ENCODE results near the gene STXBP5L. TPM values are rescaled to one million over a fixed set of nuclear protein-coding genes. Genes with fewer than 3 reads are reported as not detected.
A peak's percentile ranks its signal among the peaks of the same experiment; 100 is the strongest.

The STXBP5L gene
- total and polyA plus RNA-seq, 5 donors: 0.09 to 0.25 (median 0.14) TPM; not detected in 2

DNA sequence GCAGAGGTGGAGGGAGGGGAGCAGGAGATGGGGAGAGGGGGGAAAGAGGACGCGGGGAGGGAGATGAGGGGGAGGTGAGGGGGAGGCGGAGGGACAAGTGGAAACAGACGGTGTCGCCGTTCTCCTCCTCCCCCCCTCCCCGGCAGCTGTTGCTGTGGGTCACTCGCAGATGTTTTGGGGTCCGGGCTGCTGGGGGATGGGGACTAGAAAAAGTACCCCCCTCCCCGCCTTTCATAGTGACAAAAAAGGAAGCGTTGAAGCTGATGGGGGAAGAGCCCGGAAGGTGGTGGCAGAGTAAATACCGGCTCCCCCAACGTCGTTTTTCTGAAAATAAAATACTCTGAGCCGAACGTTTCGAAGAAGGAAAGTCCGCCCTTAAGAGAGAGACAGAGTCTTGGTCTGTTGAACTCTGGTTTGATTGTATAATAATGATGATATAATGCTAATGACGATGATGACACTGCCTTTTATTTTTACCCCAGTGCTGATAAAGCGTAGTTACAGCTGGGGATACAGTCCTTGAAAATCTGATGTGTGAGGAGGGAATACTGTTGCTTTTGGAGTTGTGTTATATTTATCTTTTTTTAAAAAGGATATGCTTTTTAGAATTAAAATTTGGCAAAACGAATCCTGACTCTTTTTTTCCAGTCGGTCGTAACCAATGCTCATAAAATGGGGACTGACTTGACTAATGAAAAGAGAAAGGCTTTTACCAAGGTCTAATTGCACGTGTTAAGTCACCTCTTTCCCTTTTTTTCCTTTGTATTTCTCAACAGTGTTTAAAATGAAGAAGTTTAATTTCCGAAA, 993 bp downstream of the STXBP5L start:
- Histone ChIP-seq H3K4me3 (ENCODE audit: low read length) (peak overlapping the region; percentile 31), H3K27me3 (ENCODE audit: control insufficient read depth, insufficient read depth) (peaks cover 6% of the 10 kb centered on the region), H3K9me3 (ENCODE audit: control insufficient read depth, low read length) (no peaks in the 10 kb centered on the region), H3K4me1 (ENCODE audit: control insufficient read depth, insufficient read depth, low read length) (no peaks in the 10 kb centered on the region), H3K27ac (ENCODE audit: low read length) (no peak overlapping the region)
- intact Hi-C loops (cut with DNase I): no loop called here
- DNase-seq (no peak), ATAC-seq (no peak)
- WGBS: 1% methylated on average over 26 of the region's 26 CpGs

GRCh38 chr3:120909602-120909878, 1.5 kb downstream of the STXBP5L start:
- H3K27me3 ChIP-seq (ENCODE audit: control insufficient read depth, insufficient read depth): peaks cover 6% of the 10 kb centered on the region
- ATAC-seq: no peak
- intact Hi-C loops (cut with DNase I): no loop called here

GRCh38 chr3:120926146-120926545, 18.1 kb downstream of the STXBP5L start:
- Histone ChIP-seq H3K4me1 (ENCODE audit: control insufficient read depth, insufficient read depth, low read length) (no peaks in the 10 kb centered on the region), H3K27me3 (ENCODE audit: control insufficient read depth, insufficient read depth) (no peaks in the 10 kb centered on the region), H3K9me3 (ENCODE audit: control insufficient read depth, low read length) (peaks cover 3% of the 10 kb centered on the region), H3K27ac (ENCODE audit: low read length) (no peak overlapping the region), H3K4me3 (ENCODE audit: low read length) (no peak overlapping the region)
- 81% methylated on average over 1 of the region's 1 CpG for WGBS
- intact Hi-C loops (cut with DNase I): no loop called here
- ATAC-seq (no peak), DNase-seq (no peak)

More at GRCh38 chr3:120909602-120909878, 1.5 kb downstream of the STXBP5L start:
- no peak overlapping the region for H3K27ac ChIP-seq (ENCODE audit: low read length)
- DNase-seq: no peak
- 4% methylated on average over 4 of the region's 4 CpGs for WGBS
- H3K4me1 ChIP-seq (ENCODE audit: control insufficient read depth, insufficient read depth, low read length): no peaks in the 10 kb centered on the region
- H3K4me3 ChIP-seq (ENCODE audit: low read length): peak overlapping the region; percentile 12
- no peaks in the 10 kb centered on the region for H3K9me3 ChIP-seq (ENCODE audit: control insufficient read depth, low read length)

DNA sequence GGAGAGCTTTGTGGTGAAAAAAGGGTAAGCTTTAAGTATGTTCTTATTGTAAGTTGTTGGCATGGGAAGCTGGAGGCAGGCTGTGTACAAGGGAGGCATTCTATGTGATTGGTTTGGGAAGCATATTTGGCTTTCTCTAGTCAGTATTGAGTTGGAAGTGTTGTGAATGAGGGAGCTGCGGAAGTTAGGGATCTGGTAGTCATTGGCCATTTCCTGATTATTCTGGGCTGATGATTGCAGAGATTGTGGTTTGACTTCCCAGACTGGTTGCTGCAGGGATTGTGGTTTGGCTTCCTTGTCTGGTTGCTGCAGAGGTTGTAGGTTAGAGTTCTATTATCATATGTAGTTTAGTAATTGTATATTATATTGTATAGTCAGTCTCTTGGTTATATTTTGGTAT, 21.0 kb downstream of the STXBP5L start:
- H3K4me3 ChIP-seq (ENCODE audit: low read length): no peak overlapping the region

GRCh38 chr3:120931593-120931992, 23.6 kb downstream of the STXBP5L start:
- DNase-seq: no peak
- Histone ChIP-seq H3K27ac (ENCODE audit: low read length) (no peak overlapping the region), H3K27me3 (ENCODE audit: control insufficient read depth, insufficient read depth) (no peaks in the 10 kb centered on the region), H3K4me1 (ENCODE audit: control insufficient read depth, insufficient read depth, low read length) (no peaks in the 10 kb centered on the region), H3K9me3 (ENCODE audit: control insufficient read depth, low read length) (peaks cover 3% of the 10 kb centered on the region), H3K4me3 (ENCODE audit: low read length) (no peak overlapping the region)
- ATAC-seq: no peak
- intact Hi-C loops (cut with DNase I): no loop called here
- WGBS: 70% methylated on average over 2 of the region's 2 CpGs

More for the DNA sequence above, 21.0 kb downstream of the STXBP5L start:
- H3K4me1 ChIP-seq (ENCODE audit: control insufficient read depth, insufficient read depth, low read length): no peaks in the 10 kb centered on the region
- intact Hi-C loops (cut with DNase I): no loop called here
- H3K27ac ChIP-seq (ENCODE audit: low read length): no peak overlapping the region
- ATAC-seq (no peak), DNase-seq (no peak)
- H3K9me3 ChIP-seq (ENCODE audit: control insufficient read depth, low read length): peaks cover 3% of the 10 kb centered on the region
- 73% methylated on average over 1 of the region's 1 CpG for WGBS
- no peaks in the 10 kb centered on the region for H3K27me3 ChIP-seq (ENCODE audit: control insufficient read depth, insufficient read depth)

DNA sequence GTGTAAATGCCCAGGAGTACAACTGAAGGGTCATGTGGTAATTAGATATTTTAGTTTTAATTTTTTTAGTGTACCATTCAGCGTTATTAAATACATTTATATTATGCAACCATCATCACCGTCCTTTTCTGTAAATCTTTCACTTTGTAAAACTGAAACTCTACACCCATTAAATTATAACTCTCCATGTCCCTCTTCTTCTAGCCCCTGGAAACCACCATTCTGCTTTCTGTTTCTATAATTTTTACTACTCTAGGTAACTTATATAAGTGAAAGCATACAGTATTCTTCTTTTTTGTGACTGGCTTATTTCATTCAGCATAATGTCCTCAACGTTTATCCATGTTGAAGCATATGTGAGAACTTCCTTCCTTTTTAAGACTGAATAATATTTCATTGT, 48.1 kb downstream of the STXBP5L start:
- H3K27ac ChIP-seq (ENCODE audit: low read length): no peak overlapping the region
- H3K9me3 ChIP-seq (ENCODE audit: control insufficient read depth, low read length): no peaks in the 10 kb centered on the region
- no peaks in the 10 kb centered on the region for H3K27me3 ChIP-seq (ENCODE audit: control insufficient read depth, insufficient read depth)
- 69% methylated on average over 3 of the region's 3 CpGs for WGBS
- no peak overlapping the region for H3K4me3 ChIP-seq (ENCODE audit: low read length)
- H3K4me1 ChIP-seq (ENCODE audit: control insufficient read depth, insufficient read depth, low read length): no peaks in the 10 kb centered on the region
- intact Hi-C loops (cut with DNase I): no loop called here
- ATAC-seq: no peak
- DNase-seq: no peak

DNA sequence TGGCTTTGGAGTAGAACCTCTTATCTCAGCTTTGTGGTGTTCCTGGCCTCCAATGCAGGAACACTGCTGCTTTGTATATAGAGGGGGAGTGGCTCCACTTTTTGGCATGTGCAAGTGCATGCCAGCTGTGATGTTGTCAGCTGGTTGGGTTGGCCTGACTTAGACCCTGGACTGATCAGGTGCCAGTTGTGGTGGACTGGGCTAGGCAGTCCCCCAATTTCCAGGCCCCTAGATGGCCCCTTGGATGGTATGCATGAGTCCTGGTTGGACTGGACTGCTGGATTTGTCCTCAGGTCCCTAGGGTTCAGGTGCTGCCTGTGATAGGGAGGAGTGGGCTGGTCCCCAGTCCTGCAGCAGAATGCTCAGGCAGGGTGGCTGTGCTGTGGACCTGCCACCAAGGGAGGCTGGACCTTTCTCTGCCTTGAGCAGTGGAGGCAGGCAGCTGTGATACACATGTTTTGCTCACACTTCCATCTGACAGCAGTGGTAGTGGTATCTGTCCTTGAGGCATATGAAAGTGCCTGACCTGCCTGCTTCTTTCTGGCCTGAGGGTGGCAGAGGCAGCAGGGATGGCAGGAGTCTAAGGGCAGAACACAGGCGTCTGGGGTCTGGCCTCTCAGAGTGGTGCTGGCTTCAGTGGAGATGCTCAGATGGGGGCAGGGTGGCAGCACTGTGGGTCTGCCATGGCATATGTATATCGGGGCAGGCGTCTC, 74.8 kb downstream of the STXBP5L start:
- ATAC-seq (no peak), DNase-seq (peak in 1 of 3 donors; percentile 26)
- 77% methylated on average over 3 of the region's 3 CpGs for WGBS
- Histone ChIP-seq H3K9me3 (ENCODE audit: control insufficient read depth, low read length) (no peaks in the 10 kb centered on the region), H3K4me1 (ENCODE audit: control insufficient read depth, insufficient read depth, low read length) (no peaks in the 10 kb centered on the region), H3K4me3 (ENCODE audit: low read length) (no peak overlapping the region), H3K27ac (ENCODE audit: low read length) (no peak overlapping the region), H3K27me3 (ENCODE audit: control insufficient read depth, insufficient read depth) (no peaks in the 10 kb centered on the region)
- intact Hi-C loops (cut with DNase I): no loop called here

GRCh38 chr3:120983321-120983665, 75.3 kb downstream of the STXBP5L start:
- no peaks in the 10 kb centered on the region for H3K4me1 ChIP-seq (ENCODE audit: control insufficient read depth, insufficient read depth, low read length)
- WGBS: 54% methylated on average over 1 of the region's 1 CpG

GRCh38 chr3:120983841-120984240, 75.8 kb downstream of the STXBP5L start:
- H3K4me3 ChIP-seq (ENCODE audit: low read length): no peak overlapping the region
- 21% methylated on average over 2 of the region's 2 CpGs for WGBS
- intact Hi-C loops (cut with DNase I): no loop called here
- H3K9me3 ChIP-seq (ENCODE audit: control insufficient read depth, low read length): no peaks in the 10 kb centered on the region
- no peaks in the 10 kb centered on the region for H3K27me3 ChIP-seq (ENCODE audit: control insufficient read depth, insufficient read depth)
- DNase-seq (no peak), ATAC-seq (no peak)
- no peaks in the 10 kb centered on the region for H3K4me1 ChIP-seq (ENCODE audit: control insufficient read depth, insufficient read depth, low read length)
- H3K27ac ChIP-seq (ENCODE audit: low read length): no peak overlapping the region

More at GRCh38 chr3:120983321-120983665, 75.3 kb downstream of the STXBP5L start:
- Histone ChIP-seq H3K4me3 (ENCODE audit: low read length) (no peak overlapping the region), H3K27me3 (ENCODE audit: control insufficient read depth, insufficient read depth) (no peaks in the 10 kb centered on the region), H3K27ac (ENCODE audit: low read length) (no peak overlapping the region), H3K9me3 (ENCODE audit: control insufficient read depth, low read length) (no peaks in the 10 kb centered on the region)
- DNase-seq: no peak
- intact Hi-C loops (cut with DNase I): no loop called here
- ATAC-seq: no peak

DNA sequence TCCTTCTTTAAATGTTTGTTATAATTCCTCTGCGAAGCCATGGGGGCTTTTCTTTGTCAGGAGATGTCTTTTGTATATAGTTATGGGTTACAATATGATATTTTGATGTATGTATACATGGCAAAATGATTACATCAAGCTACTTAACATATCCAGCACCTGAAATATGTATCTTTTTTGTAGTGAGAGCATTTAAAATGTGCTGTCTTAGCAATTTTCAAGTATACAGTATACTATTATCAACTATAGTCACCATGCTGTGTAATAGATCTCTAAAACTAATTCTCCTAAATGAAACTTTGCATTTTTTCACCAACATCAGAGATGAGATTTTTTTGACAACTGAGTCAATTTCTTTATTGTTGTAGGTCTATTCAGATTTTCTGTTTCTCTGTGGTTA, 77.2 kb downstream of the STXBP5L start:
- no peak for ATAC-seq
- Histone ChIP-seq H3K27ac (ENCODE audit: low read length) (no peak overlapping the region), H3K4me3 (ENCODE audit: low read length) (no peak overlapping the region), H3K9me3 (ENCODE audit: control insufficient read depth, low read length) (no peaks in the 10 kb centered on the region), H3K27me3 (ENCODE audit: control insufficient read depth, insufficient read depth) (no peaks in the 10 kb centered on the region), H3K4me1 (ENCODE audit: control insufficient read depth, insufficient read depth, low read length) (no peaks in the 10 kb centered on the region)
- intact Hi-C loops (cut with DNase I): no loop called here
- no peak for DNase-seq
- 52% methylated on average over 1 of the region's 1 CpG for WGBS

- DNase-seq (no peak), ATAC-seq (no peak)
- Histone ChIP-seq H3K4me3 (ENCODE audit: low read length) (no peak overlapping the region), H3K27me3 (ENCODE audit: control insufficient read depth, insufficient read depth) (no peaks in the 10 kb centered on the region), H3K4me1 (ENCODE audit: control insufficient read depth, insufficient read depth, low read length) (no peaks in the 10 kb centered on the region), H3K9me3 (ENCODE audit: control insufficient read depth, low read length) (no peaks in the 10 kb centered on the region), H3K27ac (ENCODE audit: low read length) (no peak overlapping the region)
- intact Hi-C loops (cut with DNase I): no loop called here
- 94% methylated on average over 4 of the region's 4 CpGs for WGBS
These were observed 81.0 kb downstream of the STXBP5L start for GRCh38 chr3:120988994-120989393.
